Activated naive CD4-positive, alpha-beta T cell treated with anti-CD3 and anti-CD28 coated beads, Interleukin-2, amount 10 ng/mL, durations not matched to agents 7 days and 5 days (primary cell): ENCODE measurements around the gene GAB2.

Source experiments
- CTCF ChIA-PET: fragments of 350-600 bp; sonication (Branson Sonifier 250); formaldehyde crosslinking; loops from one replicate; lab custom pipeline; 2021; ENCODE audit warnings: antibody characterized with exemption; lab: Charles Lee
- DNase-seq: peaks from one replicate; pipeline ENCODE4 v3.0.0-alpha.2; 2020
- H3K27ac Mint-ChIP-seq: one replicate; pipeline ENCODE4 v1.8.0; 2021; ENCODE audit warnings: mild to moderate bottlenecking, moderate library complexity, mixed read lengths
- H3K27me3 Mint-ChIP-seq: one replicate; pipeline ENCODE4 v1.8.0; 2021; ENCODE audit warnings: mild to moderate bottlenecking, mixed read lengths
- H3K36me3 Mint-ChIP-seq: one replicate; pipeline ENCODE4 v1.8.0; 2021; ENCODE audit warnings: mixed read lengths
- H3K4me1 Mint-ChIP-seq: one replicate; pipeline ENCODE4 v1.8.0; 2021; ENCODE audit warnings: mixed read lengths
- H3K4me3 Mint-ChIP-seq: one replicate; pipeline ENCODE4 v1.8.0; 2021; ENCODE audit warnings: mild to moderate bottlenecking, moderate library complexity, mixed read lengths
- H3K9me3 Mint-ChIP-seq: one replicate; pipeline ENCODE4 v1.8.0; 2021; ENCODE audit warnings: mixed read lengths

The GAB2 gene

GRCh38 chr11:78345450-78345849 is 72.2 kb downstream of the GAB2 start:
- Mint-ChIP-seq H3K4me1 (peaks cover 50% of the 10 kb centered on the region), H3K4me3 (no peak overlapping the region), H3K27me3 (no peaks in the 10 kb centered on the region), H3K9me3 (peaks cover 7% of the 10 kb centered on the region), H3K36me3 (peaks cover 36% of the 10 kb centered on the region), H3K27ac (no peak overlapping the region)
- DNase-seq: no peak
- CTCF ChIA-PET: interaction anchor here (1.2 kb wide), 1 partner anchor 206 kb away, joined by 3 read pairs; the partner anchor contains the start of gene ALG8

GRCh38 chr11:78344676-78345075 is 72.9 kb downstream of the GAB2 start:
- Mint-ChIP-seq H3K9me3 (peaks cover 7% of the 10 kb centered on the region), H3K4me1 (peaks cover 50% of the 10 kb centered on the region), H3K4me3 (no peak overlapping the region), H3K27me3 (no peaks in the 10 kb centered on the region), H3K36me3 (peaks cover 38% of the 10 kb centered on the region), H3K27ac (no peak overlapping the region)
- CTCF ChIA-PET: no interaction called here
- DNase-seq: no peak

GRCh38 chr11:78344094-78344493 is 73.5 kb downstream of the GAB2 start:
- Mint-ChIP-seq H3K27ac (no peak overlapping the region), H3K4me1 (peaks cover 50% of the 10 kb centered on the region), H3K36me3 (peaks cover 41% of the 10 kb centered on the region), H3K9me3 (peaks cover 7% of the 10 kb centered on the region), H3K4me3 (no peak overlapping the region), H3K27me3 (no peaks in the 10 kb centered on the region)
- CTCF ChIA-PET: no interaction called here
- DNase-seq: no peak

- CTCF ChIA-PET: interaction anchor here (1.2 kb wide), 1 partner anchor 8 kb away, joined by 4 read pairs; no protein-coding TSS in a partner anchor
- no peak overlapping the region for H3K4me3 Mint-ChIP-seq
- peaks cover 41% of the 10 kb centered on the region for H3K36me3 Mint-ChIP-seq
- H3K27ac Mint-ChIP-seq: no peak overlapping the region
- H3K4me1 Mint-ChIP-seq: peaks cover 50% of the 10 kb centered on the region
- no peaks in the 10 kb centered on the region for H3K27me3 Mint-ChIP-seq
- peaks cover 7% of the 10 kb centered on the region for H3K9me3 Mint-ChIP-seq
- no peak for DNase-seq
Measured at GRCh38 chr11:78343303-78343702, 74.3 kb downstream of the GAB2 start.

GRCh38 chr11:78341841-78342240 is 75.8 kb downstream of the GAB2 start:
- peaks cover 40% of the 10 kb centered on the region for H3K36me3 Mint-ChIP-seq

GRCh38 chr11:78340530-78340929 is 77.1 kb downstream of the GAB2 start:
- H3K4me1 Mint-ChIP-seq: peaks cover 58% of the 10 kb centered on the region
- H3K4me3 Mint-ChIP-seq: no peak overlapping the region
- no peaks in the 10 kb centered on the region for H3K27me3 Mint-ChIP-seq
- peaks cover 38% of the 10 kb centered on the region for H3K36me3 Mint-ChIP-seq
- peak overlapping the region; percentile 90 for H3K27ac Mint-ChIP-seq
- CTCF ChIA-PET: interaction anchor here (1.1 to 1.2 kb wide), 2 partner anchors 10 to 112 kb away, joined by 4 to 5 read pairs; no protein-coding TSS in a partner anchor
- H3K9me3 Mint-ChIP-seq: peaks cover 7% of the 10 kb centered on the region
- no peak for DNase-seq

More at GRCh38 chr11:78341841-78342240, 75.8 kb downstream of the GAB2 start:
- CTCF ChIA-PET: no interaction called here
- H3K27ac Mint-ChIP-seq: no peak overlapping the region
- DNase-seq: no peak
- peaks cover 57% of the 10 kb centered on the region for H3K4me1 Mint-ChIP-seq
- peaks cover 7% of the 10 kb centered on the region for H3K9me3 Mint-ChIP-seq
- H3K4me3 Mint-ChIP-seq: no peak overlapping the region
- H3K27me3 Mint-ChIP-seq: no peaks in the 10 kb centered on the region

- no peak overlapping the region for H3K4me3 Mint-ChIP-seq
- peaks cover 58% of the 10 kb centered on the region for H3K4me1 Mint-ChIP-seq
- H3K27me3 Mint-ChIP-seq: no peaks in the 10 kb centered on the region
- peaks cover 7% of the 10 kb centered on the region for H3K9me3 Mint-ChIP-seq
- CTCF ChIA-PET: interaction anchor here (1.1 to 1.2 kb wide), 4 partner anchors 10 to 201 kb away, joined by 3 to 6 read pairs (median 4); partner anchors contain the start of gene ALG8
- H3K36me3 Mint-ChIP-seq: peaks cover 43% of the 10 kb centered on the region
- DNase-seq: no peak
- H3K27ac Mint-ChIP-seq: peak overlapping the region; percentile 90
Measured at GRCh38 chr11:78339945-78340344, 77.7 kb downstream of the GAB2 start.

- Mint-ChIP-seq H3K9me3 (peaks cover 7% of the 10 kb centered on the region), H3K4me1 (peaks cover 58% of the 10 kb centered on the region), H3K4me3 (no peak overlapping the region), H3K27ac (peak overlapping the region; percentile 90), H3K36me3 (peaks cover 44% of the 10 kb centered on the region), H3K27me3 (no peaks in the 10 kb centered on the region)
- CTCF ChIA-PET: interaction anchor here (1.1 to 1.2 kb wide), 3 partner anchors 11 to 200 kb away, joined by 3 to 6 read pairs (median 4); partner anchors contain the start of gene ALG8
- no peak for DNase-seq
Measured at GRCh38 chr11:78339483-78339882, 78.1 kb downstream of the GAB2 start.

- CTCF ChIA-PET: interaction anchor here (1.1 kb wide), 1 partner anchor 13 kb away, joined by 3 read pairs; no protein-coding TSS in a partner anchor
- no peaks in the 10 kb centered on the region for H3K27me3 Mint-ChIP-seq
- H3K9me3 Mint-ChIP-seq: peaks cover 7% of the 10 kb centered on the region
- H3K4me1 Mint-ChIP-seq: peaks cover 51% of the 10 kb centered on the region
- peaks cover 41% of the 10 kb centered on the region for H3K36me3 Mint-ChIP-seq
- DNase-seq: no peak
- H3K4me3 Mint-ChIP-seq: no peak overlapping the region
- no peak overlapping the region for H3K27ac Mint-ChIP-seq
Measured at GRCh38 chr11:78338702-78339101, 78.9 kb downstream of the GAB2 start.

GRCh38 chr11:78338138-78338537 is 79.5 kb downstream of the GAB2 start:
- CTCF ChIA-PET: no interaction called here
- peaks cover 51% of the 10 kb centered on the region for H3K4me1 Mint-ChIP-seq
- H3K27ac Mint-ChIP-seq: peak overlapping the region; percentile 4
- no peak for DNase-seq
- H3K4me3 Mint-ChIP-seq: no peak overlapping the region
- H3K9me3 Mint-ChIP-seq: peaks cover 7% of the 10 kb centered on the region
- peaks cover 41% of the 10 kb centered on the region for H3K36me3 Mint-ChIP-seq
- H3K27me3 Mint-ChIP-seq: no peaks in the 10 kb centered on the region

- H3K27me3 Mint-ChIP-seq: no peaks in the 10 kb centered on the region
- H3K4me3 Mint-ChIP-seq: no peak overlapping the region
- no peak for DNase-seq
- H3K9me3 Mint-ChIP-seq: peaks cover 7% of the 10 kb centered on the region
- H3K36me3 Mint-ChIP-seq: peaks cover 36% of the 10 kb centered on the region
- H3K4me1 Mint-ChIP-seq: peaks cover 55% of the 10 kb centered on the region
- CTCF ChIA-PET: no interaction called here
- H3K27ac Mint-ChIP-seq: no peak overlapping the region
Measured at GRCh38 chr11:78337554-78337924, 80.1 kb downstream of the GAB2 start.

GRCh38 chr11:78336877-78337553 is 80.6 kb downstream of the GAB2 start:
- Mint-ChIP-seq H3K4me1 (peaks cover 59% of the 10 kb centered on the region), H3K4me3 (no peak overlapping the region), H3K27me3 (no peaks in the 10 kb centered on the region), H3K27ac (no peak overlapping the region), H3K9me3 (peaks cover 6% of the 10 kb centered on the region), H3K36me3 (peaks cover 33% of the 10 kb centered on the region)
- CTCF ChIA-PET: no interaction called here
- DNase-seq: no peak

GRCh38 chr11:78334109-78334508 is 83.5 kb downstream of the GAB2 start:
- Mint-ChIP-seq H3K4me3 (no peak overlapping the region), H3K9me3 (no peaks in the 10 kb centered on the region), H3K4me1 (peaks cover 46% of the 10 kb centered on the region), H3K36me3 (peaks cover 21% of the 10 kb centered on the region), H3K27me3 (no peaks in the 10 kb centered on the region), H3K27ac (no peak overlapping the region)
- CTCF ChIA-PET: no interaction called here
- no peak for DNase-seq

GRCh38 chr11:78332872-78333271 is 84.7 kb downstream of the GAB2 start:
- Mint-ChIP-seq H3K4me3 (no peak overlapping the region), H3K27ac (no peak overlapping the region), H3K9me3 (no peaks in the 10 kb centered on the region), H3K27me3 (no peaks in the 10 kb centered on the region), H3K36me3 (peaks cover 24% of the 10 kb centered on the region), H3K4me1 (peaks cover 34% of the 10 kb centered on the region)
- DNase-seq: no peak
- CTCF ChIA-PET: interaction anchor here (1.4 kb wide), 1 partner anchor 40 kb away, joined by 4 read pairs; no protein-coding TSS in a partner anchor
